ENCODE data around the gene RPL36. TPM values are rescaled to one million over a fixed set of nuclear protein-coding genes. Genes with fewer than 3 reads are reported as not detected.

The RPL36 gene
- total and polyA plus RNA-seq, 2 donors (not counting 3 experiments of a cell fraction or from before 2014, with no cell fraction given): 1,033 to 1,084 TPM

GRCh38 chr19:5679289-5680083 lies 10.6 kb upstream of the RPL36 start:
- Histone ChIP-seq H3K36me3 (ENCODE audit: control insufficient read depth in 2 of 2, extremely low read depth in 1 of 2, insufficient read depth in 2 of 2, low read length in 2 of 2) (peaks cover 0 to 5% of the 10 kb centered on the region in 2 experiments), H3K4me3 (replicated peaks in 1 of 3; ENCODE audit: insufficient read depth in 1 of 3, low read depth in 1 of 3, low read length in 3 of 3) (peak overlapping the region; percentile 65 to 91 (median 90)), H3K4me2 (ENCODE audit: insufficient read depth, low read length) (peak overlapping the region; percentile 91), H3K9me1 (replicated peaks; ENCODE audit: control insufficient read depth, extremely low read depth, insufficient read depth, low read length) (no peaks in the 10 kb centered on the region), H3K9ac (replicated peaks; ENCODE audit: extremely low read depth, insufficient read depth, low read length) (peak overlapping the region; percentile 91), H3K4me1 (ENCODE audit: control insufficient read depth, extremely low read depth, insufficient read depth, low read length) (peaks cover 10% of the 10 kb centered on the region), H3K27ac (ENCODE audit: insufficient read depth, low read depth, low read length) (no peak overlapping the region), H3K79me2 (ENCODE audit: control insufficient read depth, insufficient read depth, low read length) (peaks cover 9% of the 10 kb centered on the region), H2AFZ (ENCODE audit: low read depth, low read length) (peak overlapping the region; percentile 70), H4K20me1 (replicated peaks; ENCODE audit: control insufficient read depth, extremely low read depth, insufficient read depth, low read length) (no peaks in the 10 kb centered on the region), H3K27me3 (ENCODE audit: control insufficient read depth in 2 of 2, insufficient read depth in 2 of 2, low read length in 2 of 2) (no peaks in the 10 kb centered on the region), H3K9me3 (replicated peaks; ENCODE audit: control insufficient read depth, insufficient read depth, low read length) (no peaks in the 10 kb centered on the region)
- CTCF ChIA-PET: interaction anchor here (1.0 kb wide), 1 partner anchor 10 kb away, joined by 4 read pairs; the partner anchor contains the start of gene RPL36
- BruUV-seq (replicated peaks): no TSS peak
- POLR2A ChIA-PET: no interaction called here
- intact Hi-C loops (cut with micrococcal nuclease): loop anchor here (1.0 to 2.0 kb wide), 2 partner anchors 11 to 57 kb away; partner anchors contain the start of genes RPL36, SAFB and SAFB2
- TF ChIP-seq FOS (IDR thresholded peaks at IDR 0.05; ENCODE audit: borderline replicate concordance, insufficient read depth, low read length) (no peak), JUN (IDR thresholded peaks at IDR 0.05; ENCODE audit: borderline replicate concordance, insufficient read depth, insufficient read length, low read depth) (no peak)
- DNase-seq (ENCODE audit: low read depth, low spot score) (no peak), FAIRE-seq (peak; percentile 40)
- dilution Hi-C loops (cut with MboI; ENCODE audit: extremely low pct_ligation_motif_present, low sequenced_read_pairs): no loop called here

DNA sequence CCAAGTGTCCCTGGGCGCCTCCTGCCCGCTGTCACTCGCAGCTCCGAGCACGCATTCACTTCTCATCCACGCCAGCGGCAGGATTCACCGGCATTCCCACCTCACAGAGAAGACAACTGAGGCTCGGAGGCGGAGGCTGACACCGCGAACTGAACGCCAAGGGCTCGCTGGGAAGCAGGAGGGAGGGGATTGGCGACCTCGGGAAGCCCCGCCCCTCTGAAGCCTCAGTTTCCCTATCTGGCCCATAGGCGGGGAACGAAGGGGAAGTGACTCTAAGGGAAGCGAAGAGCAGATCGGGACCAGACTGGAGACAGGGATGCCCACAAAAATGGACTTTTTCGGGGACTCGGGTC lies 10.0 kb upstream of the RPL36 start:
- peak overlapping the region; percentile 91 for H3K9ac ChIP-seq (replicated peaks; ENCODE audit: extremely low read depth, insufficient read depth, low read length)
- H3K79me2 ChIP-seq (ENCODE audit: control insufficient read depth, insufficient read depth, low read length): peaks cover 9% of the 10 kb centered on the region
- dilution Hi-C loops (cut with MboI; ENCODE audit: extremely low pct_ligation_motif_present, low sequenced_read_pairs): no loop called here
- ChIA-PET POLR2A (no interaction called here), CTCF (interaction anchor here (1.0 kb wide), 1 partner anchor 10 kb away, joined by 4 read pairs; the partner anchor contains the start of gene RPL36)
- no peaks in the 10 kb centered on the region for H3K9me3 ChIP-seq (replicated peaks; ENCODE audit: control insufficient read depth, insufficient read depth, low read length)
- H4K20me1 ChIP-seq (replicated peaks; ENCODE audit: control insufficient read depth, extremely low read depth, insufficient read depth, low read length): no peaks in the 10 kb centered on the region
- peaks cover 0 to 5% of the 10 kb centered on the region in 2 experiments for H3K36me3 ChIP-seq (ENCODE audit: control insufficient read depth in 2 of 2, extremely low read depth in 1 of 2, insufficient read depth in 2 of 2, low read length in 2 of 2)
- peaks cover 10% of the 10 kb centered on the region for H3K4me1 ChIP-seq (ENCODE audit: control insufficient read depth, extremely low read depth, insufficient read depth, low read length)
- TF ChIP-seq MYC (IDR thresholded peaks at IDR 0.05; ENCODE audit: low read depth, low read length): no peak
- TF ChIP-seq JUN (IDR thresholded peaks at IDR 0.05; ENCODE audit: borderline replicate concordance, insufficient read depth, insufficient read length, low read depth): no peak
- peak overlapping the region; percentile 70 for H2AFZ ChIP-seq (ENCODE audit: low read depth, low read length)
- H3K4me2 ChIP-seq (ENCODE audit: insufficient read depth, low read length): peak overlapping the region; percentile 91
- no peaks in the 10 kb centered on the region for H3K9me1 ChIP-seq (replicated peaks; ENCODE audit: control insufficient read depth, extremely low read depth, insufficient read depth, low read length)
- H3K27me3 ChIP-seq (ENCODE audit: control insufficient read depth in 2 of 2, insufficient read depth in 2 of 2, low read length in 2 of 2): no peaks in the 10 kb centered on the region
- H3K27ac ChIP-seq (ENCODE audit: insufficient read depth, low read depth, low read length): peak overlapping the region; percentile 83
- intact Hi-C loops (cut with micrococcal nuclease): loop anchor here (1.0 to 2.0 kb wide), 2 partner anchors 10 to 57 kb away; partner anchors contain the start of genes RPL36, SAFB and SAFB2
- peak overlapping the region; percentile 65 to 91 (median 90) for H3K4me3 ChIP-seq (replicated peaks in 1 of 3; ENCODE audit: insufficient read depth in 1 of 3, low read depth in 1 of 3, low read length in 3 of 3)
- DNase-seq (ENCODE audit: low read depth, low spot score) (no peak), FAIRE-seq (no peak)
- TSS peak; percentile 85 for BruUV-seq (replicated peaks)
